Chondrocyte (in vitro differentiated cells): ENCODE results near the gene MYT1. TPM values are rescaled to one million over a fixed set of nuclear protein-coding genes. Genes with fewer than 3 reads are reported as not detected.

Experiments used
- DNase-seq: peaks from one replicate; pipeline ENCODE4 v3.0.0; 2021; ENCODE audit warnings: mixed read lengths, low spot score
- H3K27ac Mint-ChIP-seq: one replicate; pipeline ENCODE4 v1.8.0; 2021; ENCODE audit warnings: mild to moderate bottlenecking, moderate library complexity, mixed read lengths; ENCODE audit not compliant: unreplicated experiment
- H3K27me3 Mint-ChIP-seq: 2 replicates; pipeline ENCODE4 v1.8.0; 2021; ENCODE audit warnings: low read depth, mixed read lengths
- H3K36me3 Mint-ChIP-seq: 2 replicates; pipeline ENCODE4 v1.8.0; 2021; ENCODE audit warnings: low read depth, mixed read lengths
- H3K4me1 Mint-ChIP-seq: 2 replicates; pipeline ENCODE4 v1.8.0; 2021; ENCODE audit warnings: low read depth, mild to moderate bottlenecking, mixed read lengths
- H3K4me3 Mint-ChIP-seq: one replicate; pipeline ENCODE4 v1.8.0; 2021; ENCODE audit warnings: mild to moderate bottlenecking, moderate library complexity, mixed read lengths; ENCODE audit not compliant: unreplicated experiment
- H3K9me3 Mint-ChIP-seq: 2 replicates; pipeline ENCODE4 v1.8.0; 2021; ENCODE audit warnings: low read depth, mixed read lengths
- total RNA-seq: library from RNA; stranded (reverse); gene quantifications from 3 replicates; pipeline ENCODE4 v1.2.1, GENCODE V29; 2021
- TF ChIP-seq, protein P1 (sequence below): fragments of 200-600 bp; sonication (generic); IDR thresholded peaks from 2 replicates; pipeline ENCODE4 v1.5.0; 2021; ENCODE audit warnings: antibody characterized with exemption, mild to moderate bottlenecking, moderate library complexity

Gene MYT1
- total RNA-seq, 1 donor from 2014 or later: not detected

DNA sequence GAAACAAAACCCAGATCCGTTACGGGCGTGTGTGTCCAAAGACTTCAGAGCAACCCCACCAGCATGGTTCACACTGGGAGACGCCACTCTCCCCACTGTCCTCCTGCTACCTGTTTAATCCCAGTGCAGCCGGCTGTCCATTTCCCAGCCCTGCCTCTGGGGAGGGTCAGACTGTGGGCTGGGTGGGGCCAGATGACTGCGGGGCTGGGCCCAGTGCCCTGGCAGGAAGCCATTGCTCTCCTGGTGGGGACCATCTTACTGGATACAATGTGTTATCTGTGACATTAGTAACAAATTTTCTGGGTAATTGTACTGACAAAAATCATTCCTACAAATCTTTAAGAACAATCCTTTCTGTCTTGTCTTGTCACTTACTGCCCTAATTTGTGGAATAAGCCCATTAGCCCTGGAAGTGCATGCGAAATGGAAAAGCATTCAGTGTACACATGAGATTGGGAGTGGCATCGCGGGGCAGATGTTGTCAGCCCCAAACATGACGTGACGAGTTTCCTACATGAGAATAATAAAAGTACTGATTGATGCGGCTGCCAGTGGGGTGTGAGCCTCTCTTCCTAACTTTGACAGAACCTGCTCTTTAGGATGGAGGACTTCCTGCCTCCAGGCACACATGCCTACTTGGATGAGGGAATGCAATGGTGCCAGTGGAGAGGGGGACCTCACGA, 53.4 kb downstream of the MYT1 start:
- TF ChIP-seq, protein P1, sequence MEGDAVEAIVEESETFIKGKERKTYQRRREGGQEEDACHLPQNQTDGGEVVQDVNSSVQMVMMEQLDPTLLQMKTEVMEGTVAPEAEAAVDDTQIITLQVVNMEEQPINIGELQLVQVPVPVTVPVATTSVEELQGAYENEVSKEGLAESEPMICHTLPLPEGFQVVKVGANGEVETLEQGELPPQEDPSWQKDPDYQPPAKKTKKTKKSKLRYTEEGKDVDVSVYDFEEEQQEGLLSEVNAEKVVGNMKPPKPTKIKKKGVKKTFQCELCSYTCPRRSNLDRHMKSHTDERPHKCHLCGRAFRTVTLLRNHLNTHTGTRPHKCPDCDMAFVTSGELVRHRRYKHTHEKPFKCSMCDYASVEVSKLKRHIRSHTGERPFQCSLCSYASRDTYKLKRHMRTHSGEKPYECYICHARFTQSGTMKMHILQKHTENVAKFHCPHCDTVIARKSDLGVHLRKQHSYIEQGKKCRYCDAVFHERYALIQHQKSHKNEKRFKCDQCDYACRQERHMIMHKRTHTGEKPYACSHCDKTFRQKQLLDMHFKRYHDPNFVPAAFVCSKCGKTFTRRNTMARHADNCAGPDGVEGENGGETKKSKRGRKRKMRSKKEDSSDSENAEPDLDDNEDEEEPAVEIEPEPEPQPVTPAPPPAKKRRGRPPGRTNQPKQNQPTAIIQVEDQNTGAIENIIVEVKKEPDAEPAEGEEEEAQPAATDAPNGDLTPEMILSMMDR: no peak
- Mint-ChIP-seq H3K27ac (no peak overlapping the region), H3K4me3 (no peak overlapping the region), H3K27me3 (peaks cover 29% of the 10 kb centered on the region), H3K4me1 (peaks cover 14% of the 10 kb centered on the region), H3K36me3 (no peaks in the 10 kb centered on the region), H3K9me3 (no peaks in the 10 kb centered on the region)
- DNase-seq: no peak

DNA sequence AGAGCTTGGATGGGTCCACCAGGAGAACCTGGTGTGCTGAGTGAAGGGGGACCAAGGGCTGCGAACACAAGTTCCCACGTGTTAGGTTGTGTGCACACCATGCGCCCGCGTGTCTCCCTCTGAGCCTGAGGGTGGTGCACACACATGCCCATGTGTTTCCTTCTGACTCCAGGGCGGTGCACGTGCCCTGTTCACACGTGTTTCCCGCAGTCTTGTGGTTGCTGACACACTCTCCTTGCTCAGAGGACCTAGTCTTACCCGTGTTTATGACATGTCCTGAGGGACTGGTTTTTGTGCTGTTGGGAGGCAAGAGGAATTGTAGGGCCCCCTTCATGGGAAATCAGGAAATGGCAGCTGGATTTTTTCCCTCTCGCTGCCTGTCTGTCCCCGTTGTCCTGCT, 55.0 kb downstream of the MYT1 start:
- H3K36me3 Mint-ChIP-seq: no peaks in the 10 kb centered on the region
- TF ChIP-seq, protein P1: no peak
- no peak overlapping the region for H3K27ac Mint-ChIP-seq
- H3K4me1 Mint-ChIP-seq: peaks cover 26% of the 10 kb centered on the region
- no peaks in the 10 kb centered on the region for H3K9me3 Mint-ChIP-seq
- no peak overlapping the region for H3K4me3 Mint-ChIP-seq
- no peak for DNase-seq
- peaks cover 21% of the 10 kb centered on the region for H3K27me3 Mint-ChIP-seq

DNA sequence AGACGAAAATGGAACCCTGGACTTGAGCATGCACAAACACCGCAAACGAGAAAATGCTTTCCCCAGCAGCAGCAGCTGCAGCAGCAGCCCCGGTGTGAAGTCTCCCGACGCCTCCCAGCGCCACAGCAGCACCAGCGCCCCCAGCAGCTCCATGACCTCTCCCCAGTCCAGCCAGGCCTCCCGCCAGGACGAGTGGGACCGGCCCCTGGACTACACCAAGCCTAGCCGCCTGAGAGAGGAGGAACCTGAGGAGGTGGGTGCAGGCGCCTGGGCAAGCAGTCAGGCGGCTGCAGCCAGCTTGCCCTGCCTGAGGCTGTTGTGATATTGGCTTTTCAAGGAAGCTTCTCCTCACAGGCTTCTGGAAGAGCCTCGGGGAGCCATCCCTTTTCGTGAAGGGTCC, 55.5 kb downstream of the MYT1 start:
- H3K4me3 Mint-ChIP-seq: no peak overlapping the region

DNA sequence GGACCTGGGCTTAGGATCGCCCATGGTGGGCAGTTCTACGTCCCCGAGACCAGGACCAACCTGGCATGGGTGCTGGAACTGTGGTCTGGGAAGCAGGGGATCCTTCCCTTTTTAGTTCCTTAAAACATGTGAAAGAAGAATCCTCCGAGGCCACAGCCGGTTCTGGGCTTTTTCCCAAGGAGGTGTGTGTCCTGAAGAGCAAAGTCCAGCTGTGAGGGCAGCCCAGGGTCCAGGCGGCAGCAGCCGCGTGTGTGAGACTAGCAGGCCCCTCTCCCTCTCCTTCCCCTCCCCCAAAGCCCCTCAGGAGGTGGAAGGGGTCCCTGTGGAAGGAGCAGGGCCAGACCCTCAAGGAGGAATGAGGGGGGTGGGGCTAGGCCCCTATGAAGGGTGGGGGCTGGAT, 56.2 kb downstream of the MYT1 start:
- Mint-ChIP-seq H3K9me3 (no peaks in the 10 kb centered on the region), H3K4me1 (peaks cover 38% of the 10 kb centered on the region), H3K27ac (no peak overlapping the region), H3K36me3 (no peaks in the 10 kb centered on the region), H3K27me3 (peaks cover 15% of the 10 kb centered on the region), H3K4me3 (no peak overlapping the region)
- no peak for DNase-seq
- TF ChIP-seq, protein P1: no peak

More for the DNA sequence above, 55.5 kb downstream of the MYT1 start:
- Mint-ChIP-seq H3K27me3 (peaks cover 15% of the 10 kb centered on the region), H3K36me3 (no peaks in the 10 kb centered on the region), H3K4me1 (peaks cover 31% of the 10 kb centered on the region), H3K27ac (no peak overlapping the region), H3K9me3 (no peaks in the 10 kb centered on the region)
- DNase-seq: no peak
- TF ChIP-seq, protein P1: no peak

DNA sequence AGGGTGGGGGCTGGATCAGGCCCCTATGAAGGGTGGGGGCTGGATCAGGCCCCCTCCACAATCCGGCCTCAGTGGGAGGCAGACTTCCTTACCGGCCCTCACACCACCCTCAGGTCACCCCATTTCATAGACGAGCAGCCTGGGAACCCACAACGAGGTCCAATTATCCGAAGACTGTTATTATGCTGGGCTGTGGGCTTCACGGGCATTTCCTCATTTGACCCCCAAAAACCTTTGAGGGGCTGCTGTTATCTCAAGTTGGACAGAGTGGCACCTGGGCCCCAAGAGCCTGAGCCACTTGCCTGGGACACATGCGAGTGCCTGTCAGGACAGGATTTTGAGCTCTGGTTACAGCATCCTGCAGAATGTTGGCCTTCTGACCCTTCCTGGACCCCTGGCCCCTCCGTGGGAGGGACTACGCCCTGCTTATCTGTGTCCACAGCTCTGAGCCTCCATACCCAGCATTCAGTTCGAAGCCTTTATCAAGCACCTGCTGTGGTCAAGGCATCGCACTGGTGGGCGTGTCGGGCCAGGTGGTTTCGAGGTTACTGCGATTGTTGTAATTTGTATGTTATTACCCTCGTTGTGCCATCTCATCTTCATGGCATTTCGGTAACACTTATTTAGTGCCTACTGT, 56.8 kb downstream of the MYT1 start:
- no peak for DNase-seq
- Mint-ChIP-seq H3K36me3 (no peaks in the 10 kb centered on the region), H3K9me3 (no peaks in the 10 kb centered on the region), H3K27me3 (peaks cover 15% of the 10 kb centered on the region), H3K4me1 (peaks cover 38% of the 10 kb centered on the region), H3K27ac (no peak overlapping the region), H3K4me3 (no peak overlapping the region)
- TF ChIP-seq, protein P1: no peak
